Memory B cell (primary cell): ENCODE data around the gene DENND1A.

Source experiments
- ATAC-seq: fragments of 150-1000 bp; cut with Tn5 transposase; 2 replicates; pipeline ENCODE4 v1.10.0; 2021; ENCODE audit warnings: low read depth, mild to moderate bottlenecking, moderate library complexity
- DNase-seq, 2 donors: peaks; one replicate each; pipeline ENCODE4 v3.0.0; 2022; ENCODE audit warnings: low spot score in 2 of 2
- H3K27ac Mint-ChIP-seq: one replicate; pipeline ENCODE4 v1.8.0; 2022; ENCODE audit warnings: mild to moderate bottlenecking, moderate library complexity, mixed read lengths
- H3K27me3 Mint-ChIP-seq: one replicate; pipeline ENCODE4 v1.8.0; 2022; ENCODE audit warnings: mixed read lengths
- H3K36me3 Mint-ChIP-seq: one replicate; pipeline ENCODE4 v1.8.0; 2022; ENCODE audit warnings: mild to moderate bottlenecking, mixed read lengths
- H3K4me1 Mint-ChIP-seq: one replicate; pipeline ENCODE4 v1.8.0; 2022; ENCODE audit warnings: mixed read lengths
- H3K4me3 Mint-ChIP-seq: one replicate; pipeline ENCODE4 v1.8.0; 2022; ENCODE audit warnings: mild to moderate bottlenecking, moderate library complexity, mixed read lengths
- H3K9me3 Mint-ChIP-seq: one replicate; pipeline ENCODE4 v1.8.0; 2022; ENCODE audit warnings: mixed read lengths

DENND1A gene

GRCh38 chr9:123419721-123420591 is 510.0 kb downstream of the DENND1A start:
- H3K4me3 Mint-ChIP-seq = no peak overlapping the region
- ATAC-seq = no peak
- no peak overlapping the region for H3K27ac Mint-ChIP-seq
- H3K4me1 Mint-ChIP-seq = no peaks in the 10 kb centered on the region
- H3K36me3 Mint-ChIP-seq = peaks cover 18% of the 10 kb centered on the region
- H3K27me3 Mint-ChIP-seq = no peaks in the 10 kb centered on the region
- no peak for DNase-seq
- H3K9me3 Mint-ChIP-seq = no peaks in the 10 kb centered on the region

DNA sequence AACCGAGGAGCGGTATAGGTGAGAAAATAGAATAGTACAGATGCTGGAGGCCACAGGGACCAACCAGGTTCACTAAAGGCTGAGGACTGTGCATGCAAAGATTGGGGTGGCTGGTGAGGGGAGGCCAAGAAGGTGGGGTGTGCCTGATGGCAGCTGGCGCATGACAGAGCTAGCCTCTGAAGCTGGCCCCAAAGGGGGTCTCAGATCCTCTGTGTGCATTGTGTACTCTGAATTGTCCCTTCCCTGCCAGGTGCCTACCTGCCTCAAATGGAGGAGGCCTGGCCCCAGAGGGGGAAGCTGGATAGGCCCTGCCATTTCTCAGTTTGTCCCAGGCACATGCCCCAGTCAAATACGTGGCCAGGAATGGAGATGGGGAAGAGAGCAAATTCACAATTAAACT is 510.8 kb downstream of the DENND1A start:
- Mint-ChIP-seq H3K36me3 (peaks cover 22% of the 10 kb centered on the region), H3K27ac (no peak overlapping the region)

GRCh38 chr9:123418506-123418905 is 511.4 kb downstream of the DENND1A start:
- Mint-ChIP-seq H3K36me3 (peaks cover 23% of the 10 kb centered on the region), H3K4me3 (no peak overlapping the region), H3K4me1 (no peaks in the 10 kb centered on the region), H3K9me3 (no peaks in the 10 kb centered on the region), H3K27me3 (no peaks in the 10 kb centered on the region), H3K27ac (no peak overlapping the region)
- DNase-seq (no peak), ATAC-seq (no peak)

More for the DNA sequence above, 510.8 kb downstream of the DENND1A start:
- DNase-seq (no peak), ATAC-seq (no peak)
- Mint-ChIP-seq H3K9me3 (no peaks in the 10 kb centered on the region), H3K4me1 (no peaks in the 10 kb centered on the region), H3K4me3 (no peak overlapping the region), H3K27me3 (no peaks in the 10 kb centered on the region)

DNA sequence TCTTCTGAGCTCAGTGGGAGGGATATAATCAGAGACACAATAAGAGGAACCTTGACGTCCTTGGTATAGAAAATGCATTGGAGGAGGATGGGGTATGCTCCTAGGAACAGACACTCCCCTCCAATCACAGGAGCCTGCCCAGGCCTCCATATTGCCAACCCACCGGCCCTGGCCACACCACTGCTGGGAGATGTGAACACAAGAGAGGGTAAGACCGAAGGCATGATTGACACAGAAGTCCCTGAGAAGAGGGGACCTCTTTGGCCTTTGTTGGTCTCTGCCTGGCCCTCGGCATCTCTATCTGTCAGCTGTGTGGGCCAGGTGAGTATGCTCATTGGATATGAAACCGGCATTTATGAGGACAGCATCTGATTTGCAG is 511.9 kb downstream of the DENND1A start:
- H3K4me3 Mint-ChIP-seq = no peak overlapping the region
- H3K9me3 Mint-ChIP-seq = no peaks in the 10 kb centered on the region
- no peaks in the 10 kb centered on the region for H3K27me3 Mint-ChIP-seq
- no peak overlapping the region for H3K27ac Mint-ChIP-seq
- H3K4me1 Mint-ChIP-seq = no peaks in the 10 kb centered on the region
- DNase-seq = no peak
- no peak for ATAC-seq
- peaks cover 23% of the 10 kb centered on the region for H3K36me3 Mint-ChIP-seq

GRCh38 chr9:123417289-123418051 is 512.5 kb downstream of the DENND1A start:
- H3K36me3 Mint-ChIP-seq = peaks cover 23% of the 10 kb centered on the region
- no peak overlapping the region for H3K4me3 Mint-ChIP-seq
- ATAC-seq (no peak), DNase-seq (no peak)
- no peak overlapping the region for H3K27ac Mint-ChIP-seq
- no peaks in the 10 kb centered on the region for H3K27me3 Mint-ChIP-seq
- no peaks in the 10 kb centered on the region for H3K4me1 Mint-ChIP-seq
- H3K9me3 Mint-ChIP-seq = no peaks in the 10 kb centered on the region

- Mint-ChIP-seq H3K4me1 (no peaks in the 10 kb centered on the region), H3K9me3 (no peaks in the 10 kb centered on the region), H3K27me3 (no peaks in the 10 kb centered on the region), H3K27ac (no peak overlapping the region), H3K4me3 (no peak overlapping the region), H3K36me3 (peaks cover 19% of the 10 kb centered on the region)
- ATAC-seq = no peak
- DNase-seq = no peak
Measured at GRCh38 chr9:123416176-123416575, 513.8 kb downstream of the DENND1A start.

GRCh38 chr9:123414936-123415930 is 514.7 kb downstream of the DENND1A start:
- H3K36me3 Mint-ChIP-seq = peaks cover 18% of the 10 kb centered on the region
- no peaks in the 10 kb centered on the region for H3K27me3 Mint-ChIP-seq

DNA sequence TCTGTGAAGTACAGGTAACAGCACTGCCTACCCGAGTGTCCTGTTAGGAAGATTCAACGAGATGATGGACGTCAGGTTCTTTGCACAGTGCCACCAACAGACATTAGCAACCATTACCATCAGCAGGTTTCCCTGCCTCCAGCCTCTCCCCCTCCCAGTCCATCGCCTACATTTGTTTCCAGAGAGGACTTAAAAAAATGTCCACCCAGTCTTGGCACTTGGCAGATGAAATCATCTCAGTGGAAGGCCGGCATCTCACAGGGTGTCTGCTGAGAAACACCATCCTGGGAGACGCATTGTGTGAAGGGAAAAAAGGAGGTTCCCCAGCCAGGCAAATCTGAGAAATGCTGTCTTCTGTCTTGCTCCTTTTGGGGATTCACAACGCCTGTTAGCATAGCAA is 515.7 kb downstream of the DENND1A start:
- no peak overlapping the region for H3K4me3 Mint-ChIP-seq
- H3K36me3 Mint-ChIP-seq = peaks cover 13% of the 10 kb centered on the region
- ATAC-seq (no peak), DNase-seq (no peak)
- no peaks in the 10 kb centered on the region for H3K4me1 Mint-ChIP-seq
- no peak overlapping the region for H3K27ac Mint-ChIP-seq
- no peaks in the 10 kb centered on the region for H3K27me3 Mint-ChIP-seq
- no peaks in the 10 kb centered on the region for H3K9me3 Mint-ChIP-seq

More at GRCh38 chr9:123414936-123415930, 514.7 kb downstream of the DENND1A start:
- ATAC-seq = no peak
- Mint-ChIP-seq H3K4me3 (no peak overlapping the region), H3K9me3 (no peaks in the 10 kb centered on the region), H3K27ac (no peak overlapping the region), H3K4me1 (no peaks in the 10 kb centered on the region)
- DNase-seq = no peak

GRCh38 chr9:123412171-123412820 is 517.6 kb downstream of the DENND1A start:
- DNase-seq (no peak), ATAC-seq (no peak)
- H3K36me3 Mint-ChIP-seq = peaks cover 8% of the 10 kb centered on the region
- no peaks in the 10 kb centered on the region for H3K27me3 Mint-ChIP-seq
- no peak overlapping the region for H3K27ac Mint-ChIP-seq
- no peaks in the 10 kb centered on the region for H3K9me3 Mint-ChIP-seq
- H3K4me1 Mint-ChIP-seq = no peaks in the 10 kb centered on the region
- no peak overlapping the region for H3K4me3 Mint-ChIP-seq

- Mint-ChIP-seq H3K27ac (no peak overlapping the region), H3K9me3 (no peaks in the 10 kb centered on the region), H3K4me3 (no peak overlapping the region), H3K36me3 (peaks cover 8% of the 10 kb centered on the region), H3K4me1 (no peaks in the 10 kb centered on the region), H3K27me3 (no peaks in the 10 kb centered on the region)
- ATAC-seq (no peak), DNase-seq (no peak)
Measured at GRCh38 chr9:123411636-123412035, 518.3 kb downstream of the DENND1A start.

GRCh38 chr9:123411191-123411590 is 518.7 kb downstream of the DENND1A start:
- Mint-ChIP-seq H3K36me3 (peaks cover 6% of the 10 kb centered on the region), H3K27me3 (no peaks in the 10 kb centered on the region), H3K4me1 (no peaks in the 10 kb centered on the region), H3K27ac (no peak overlapping the region), H3K9me3 (no peaks in the 10 kb centered on the region), H3K4me3 (no peak overlapping the region)
- ATAC-seq (no peak), DNase-seq (no peak)

DNA sequence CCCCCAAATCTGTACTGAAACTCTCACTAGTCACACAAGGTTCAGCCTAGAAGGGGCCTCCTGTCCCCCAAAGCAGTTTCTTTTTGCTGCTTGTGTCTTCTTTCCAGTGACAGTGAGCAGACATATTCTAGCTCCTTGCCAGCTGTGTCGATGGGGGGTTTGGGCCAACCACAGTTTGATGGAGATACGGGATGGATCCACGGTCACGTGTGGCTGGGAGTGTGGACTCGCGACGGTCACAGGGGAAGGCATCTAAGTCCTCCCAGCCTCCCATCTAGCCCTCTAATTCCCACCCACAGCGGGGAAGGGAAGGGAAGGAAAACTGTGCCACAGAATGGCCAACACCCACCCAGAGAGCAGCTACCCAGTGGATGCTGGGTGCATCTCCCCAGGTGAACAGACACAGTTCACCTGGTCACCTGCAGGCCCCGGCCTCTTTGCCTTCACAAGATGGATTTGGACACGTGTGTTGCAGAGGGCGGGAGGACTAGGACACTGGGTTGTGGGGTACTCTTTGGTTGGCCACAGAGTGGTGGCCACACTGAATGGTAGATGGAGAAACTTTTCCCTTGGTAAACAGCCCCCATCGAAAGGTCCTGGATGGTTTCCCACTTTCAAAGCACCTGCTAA is 519.5 kb downstream of the DENND1A start:
- no peaks in the 10 kb centered on the region for H3K27me3 Mint-ChIP-seq
- H3K4me1 Mint-ChIP-seq = no peaks in the 10 kb centered on the region
- ATAC-seq = no peak
- DNase-seq = no peak
- no peak overlapping the region for H3K4me3 Mint-ChIP-seq
- H3K9me3 Mint-ChIP-seq = no peaks in the 10 kb centered on the region
- peaks cover 6% of the 10 kb centered on the region for H3K36me3 Mint-ChIP-seq
- no peak overlapping the region for H3K27ac Mint-ChIP-seq
